Caco-2 (cell line): ENCODE data around the gene CASD1. TPM values are rescaled to one million over a fixed set of nuclear protein-coding genes. Genes with fewer than 3 reads are reported as not detected.

Experiments
- BruUV-seq: library from RNA; stranded (reverse); fragments of 400-500 nt; replicated peaks from 2 replicates; lab custom pipeline; 2021; lab: Mats Ljungman, UMichigan
- CTCF ChIA-PET: fragments of 300-600 bp; sonication (Branson Sonifier 250); formaldehyde crosslinking; loops from one replicate; lab custom pipeline; 2022; ENCODE audit warnings: antibody characterized with exemption; lab: Charles Lee
- POLR2A ChIA-PET: fragments of 300-600 bp; sonication (Branson Sonifier 250); formaldehyde crosslinking; loops from one replicate; lab custom pipeline; 2022; ENCODE audit warnings: antibody characterized with exemption; lab: Charles Lee
- DNase-seq, 2 experiments: peaks; one replicate each; pipeline versions ENCODE4 v3.0.0 to v3.0.0-alpha.2; 2020 to 2022
- H3K27me3 ChIP-seq: replicated peaks from 2 replicates; pipeline ENCODE4 v1.6.0; 2011; ENCODE audit warnings: low read length; ENCODE audit not compliant: control insufficient read depth, insufficient read depth
- H3K36me3 ChIP-seq: 2 replicates; pipeline ENCODE4 v1.5.1; 2011; ENCODE audit warnings: low read length; ENCODE audit not compliant: control insufficient read depth, insufficient read depth
- H3K4me1 ChIP-seq: fragments of 250-450 bp; sonication (Bioruptor Pico); 2 replicates; pipeline ENCODE4 v1.5.1; 2020; ENCODE audit warnings: mild to moderate bottlenecking
- H3K4me3 ChIP-seq: 2 replicates; pipeline ENCODE4 v1.5.1; 2011; ENCODE audit warnings: low read depth, mild to moderate bottlenecking, control low read depth, low read length
- H3K9me3 ChIP-seq: fragments of 250-450 bp; sonication (Bioruptor Pico); 2 replicates; pipeline ENCODE4 v1.5.1; 2020; ENCODE audit warnings: mild to moderate bottlenecking, moderate library complexity
- H3K27ac Mint-ChIP-seq: one replicate; pipeline ENCODE4 v1.8.0; 2022; ENCODE audit warnings: mixed read lengths; ENCODE audit not compliant: unreplicated experiment
- H3K27me3 Mint-ChIP-seq: one replicate; pipeline ENCODE4 v1.8.0; 2022; ENCODE audit warnings: mixed read lengths; ENCODE audit not compliant: insufficient read depth, unreplicated experiment
- H3K36me3 Mint-ChIP-seq: one replicate; pipeline ENCODE4 v1.8.0; 2022; ENCODE audit warnings: mild to moderate bottlenecking, mixed read lengths; ENCODE audit not compliant: insufficient read depth, unreplicated experiment
- H3K4me1 Mint-ChIP-seq: one replicate; pipeline ENCODE4 v1.8.0; 2022; ENCODE audit warnings: low read depth, mixed read lengths; ENCODE audit not compliant: unreplicated experiment
- H3K4me3 Mint-ChIP-seq: one replicate; pipeline ENCODE4 v1.8.0; 2022; ENCODE audit warnings: mild to moderate bottlenecking, moderate library complexity, mixed read lengths; ENCODE audit not compliant: unreplicated experiment
- H3K9me3 Mint-ChIP-seq: one replicate; pipeline ENCODE4 v1.8.0; 2022; ENCODE audit warnings: mixed read lengths; ENCODE audit not compliant: unreplicated experiment
- intact Hi-C: fragments of 100-400 bp; cut with micrococcal nuclease; formaldehyde crosslinking; loops from one replicate; pipeline ENCODE4 v1.10.0; 2022; ENCODE audit not compliant: unreplicated experiment
- total RNA-seq: library from RNA; stranded (reverse); gene quantifications from 2 replicates; pipeline ENCODE4 v1.2.3, GENCODE V29; 2022
- TF ChIP-seq, protein P1 (sequence below), 2 experiments: fragments of 200-600 bp in 1 of 2; IDR thresholded peaks; 1 replicate in 1 of 2; 2 replicates in 1 of 2; pipeline versions ENCODE4 v1.5.1 to v1.8.0; 2011 to 2022; ENCODE audit warnings: antibody characterized with exemption in 1 of 2, control low read depth in 1 of 2, inconsistent platforms in 1 of 2, low read depth in 1 of 2, low read length in 1 of 2, mild to moderate bottlenecking in 1 of 2, moderate library complexity in 1 of 2; ENCODE audit not compliant: insufficient read depth in 1 of 2, severe bottlenecking in 1 of 2, unreplicated experiment in 1 of 2

CASD1 gene
- total RNA-seq, 1 experiment from 2014 or later: 13.7 TPM

DNA sequence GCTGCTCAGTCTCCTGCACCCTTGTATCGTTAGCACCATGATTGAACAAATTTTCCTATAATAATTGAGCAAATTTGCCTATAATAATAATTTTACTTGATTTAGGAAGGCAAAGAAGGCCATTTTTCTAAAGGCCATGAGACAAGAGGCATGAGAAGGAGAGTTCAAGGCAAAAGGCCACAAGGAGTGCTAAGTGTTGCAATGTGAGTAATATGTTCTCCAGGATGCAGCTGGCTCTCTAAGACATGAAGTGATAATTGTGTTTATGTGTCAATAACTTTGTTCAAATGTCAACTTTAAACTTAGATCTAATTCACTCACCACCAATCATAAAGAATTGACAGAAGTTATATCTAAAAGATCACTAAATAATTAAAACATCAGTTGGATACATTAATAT lies 92.6 kb downstream of the CASD1 start:
- POLR2A ChIA-PET: no interaction called here
- H3K4me3 Mint-ChIP-seq: no peak overlapping the region
- Histone ChIP-seq H3K27me3 (no peaks in the 10 kb centered on the region), H3K9me3 (no peaks in the 10 kb centered on the region), H3K4me1 (no peaks in the 10 kb centered on the region), H3K36me3 (no peaks in the 10 kb centered on the region), H3K4me3 (no peak overlapping the region)
- H3K9me3 Mint-ChIP-seq: peaks cover 9% of the 10 kb centered on the region
- CTCF ChIA-PET: no interaction called here
- no peak overlapping the region for H3K27ac Mint-ChIP-seq
- H3K36me3 Mint-ChIP-seq: peaks cover 13% of the 10 kb centered on the region
- no peak for DNase-seq
- TF ChIP-seq, protein P1, sequence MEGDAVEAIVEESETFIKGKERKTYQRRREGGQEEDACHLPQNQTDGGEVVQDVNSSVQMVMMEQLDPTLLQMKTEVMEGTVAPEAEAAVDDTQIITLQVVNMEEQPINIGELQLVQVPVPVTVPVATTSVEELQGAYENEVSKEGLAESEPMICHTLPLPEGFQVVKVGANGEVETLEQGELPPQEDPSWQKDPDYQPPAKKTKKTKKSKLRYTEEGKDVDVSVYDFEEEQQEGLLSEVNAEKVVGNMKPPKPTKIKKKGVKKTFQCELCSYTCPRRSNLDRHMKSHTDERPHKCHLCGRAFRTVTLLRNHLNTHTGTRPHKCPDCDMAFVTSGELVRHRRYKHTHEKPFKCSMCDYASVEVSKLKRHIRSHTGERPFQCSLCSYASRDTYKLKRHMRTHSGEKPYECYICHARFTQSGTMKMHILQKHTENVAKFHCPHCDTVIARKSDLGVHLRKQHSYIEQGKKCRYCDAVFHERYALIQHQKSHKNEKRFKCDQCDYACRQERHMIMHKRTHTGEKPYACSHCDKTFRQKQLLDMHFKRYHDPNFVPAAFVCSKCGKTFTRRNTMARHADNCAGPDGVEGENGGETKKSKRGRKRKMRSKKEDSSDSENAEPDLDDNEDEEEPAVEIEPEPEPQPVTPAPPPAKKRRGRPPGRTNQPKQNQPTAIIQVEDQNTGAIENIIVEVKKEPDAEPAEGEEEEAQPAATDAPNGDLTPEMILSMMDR (IDR thresholded peaks at IDR 0.05; ENCODE audit: insufficient read depth in 1 of 2, low read depth in 1 of 2, low read length in 1 of 2, severe bottlenecking in 1 of 2, unreplicated experiment in 1 of 2): no peak
- intact Hi-C loops: no loop called here
- H3K27me3 Mint-ChIP-seq: no peaks in the 10 kb centered on the region
- H3K4me1 Mint-ChIP-seq: no peaks in the 10 kb centered on the region
- no TSS peak for BruUV-seq

DNA sequence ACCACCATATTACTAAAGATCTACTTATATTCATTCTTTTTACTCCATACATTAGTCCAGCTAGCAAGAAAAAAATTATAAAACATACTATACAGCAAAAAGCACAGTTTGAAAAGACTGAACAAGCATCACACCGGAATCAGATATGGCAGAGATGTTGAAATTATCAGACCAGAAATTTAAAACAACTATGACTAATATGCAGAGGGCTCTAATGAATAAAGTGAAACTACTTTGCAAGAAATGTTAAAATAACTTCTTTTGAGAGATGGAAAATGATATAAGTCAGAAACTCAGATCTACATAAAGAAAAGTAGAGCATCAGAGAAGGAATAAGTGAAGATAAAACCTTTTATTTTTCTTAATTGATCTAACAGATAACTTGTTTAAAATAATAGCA lies 95.4 kb downstream of the CASD1 start:
- no peaks in the 10 kb centered on the region for H3K36me3 ChIP-seq
- no peaks in the 10 kb centered on the region for H3K27me3 ChIP-seq
- ChIA-PET POLR2A (no interaction called here), CTCF (no interaction called here)
- no peaks in the 10 kb centered on the region for H3K27me3 Mint-ChIP-seq
- H3K9me3 ChIP-seq: no peaks in the 10 kb centered on the region
- no peak overlapping the region for H3K4me3 ChIP-seq
- H3K27ac Mint-ChIP-seq: no peak overlapping the region
- H3K4me3 Mint-ChIP-seq: no peak overlapping the region
- no peak for DNase-seq
- no peaks in the 10 kb centered on the region for H3K4me1 Mint-ChIP-seq
- H3K4me1 ChIP-seq: no peaks in the 10 kb centered on the region
- H3K9me3 Mint-ChIP-seq: peaks cover 9% of the 10 kb centered on the region
- H3K36me3 Mint-ChIP-seq: peaks cover 5% of the 10 kb centered on the region
- intact Hi-C loops: no loop called here
- BruUV-seq: no TSS peak
- TF ChIP-seq, protein P1 (IDR thresholded peaks at IDR 0.05; ENCODE audit: insufficient read depth in 1 of 2, low read depth in 1 of 2, low read length in 1 of 2, severe bottlenecking in 1 of 2, unreplicated experiment in 1 of 2): no peak

Other genes starting within 250 kb of the CASD1 start
- gene COL1A2, start 114.9 kb upstream of the CASD1 start, total RNA-seq: 2.6 and 6.7 TPM in 2 replicates
- gene SGCE, start 146.3 kb downstream of the CASD1 start, total RNA-seq: 56.2 and 59.2 TPM in 2 replicates